ENCODE results near the gene TELO2. TPM values are rescaled to one million over a fixed set of nuclear protein-coding genes. Genes with fewer than 3 reads are reported as not detected.
A peak's percentile ranks its signal among the peaks of the same experiment; 100 is the strongest.

TELO2 gene
- total RNA-seq, 3 donors from 2014 or later = 15.2 to 27.5 (median 23.9) TPM

GRCh38 chr16:1541293-1542165 is 48.4 kb downstream of the TELO2 start:
- TF ChIP-seq POLR2AphosphoS5 (IDR thresholded peaks at IDR 0.05) = no peak
- no peak for TF ChIP-seq POLR2A (IDR thresholded peaks at IDR 0.05)
- TF ChIP-seq CTCF (IDR thresholded peaks at IDR 0.05) = no peak
- DNase-seq (ENCODE audit: low spot score in 2 of 2) = no peak
- H3K27ac ChIP-seq = peak overlapping the region in 1 of 2 donors; percentile 63
- H3K4me3 ChIP-seq = no peak overlapping the region
- no peaks in the 10 kb centered on the region for H3K36me3 ChIP-seq
- H3K4me1 ChIP-seq = peaks cover 0 to 7% of the 10 kb centered on the region in 2 donors
- intact Hi-C loops (cut with DNase I; ENCODE audit: low total_unique reads) = no loop called here
- H3K9me3 ChIP-seq = no peaks in the 10 kb centered on the region
- H3K27me3 ChIP-seq = no peaks in the 10 kb centered on the region

- H3K36me3 ChIP-seq = no peaks in the 10 kb centered on the region
- H3K4me3 ChIP-seq = no peak overlapping the region
- TF ChIP-seq POLR2A (IDR thresholded peaks at IDR 0.05) = no peak
- no peak for TF ChIP-seq CTCF (IDR thresholded peaks at IDR 0.05)
- no peak for TF ChIP-seq POLR2AphosphoS5 (IDR thresholded peaks at IDR 0.05)
- peaks cover 0 to 7% of the 10 kb centered on the region in 2 donors for H3K4me1 ChIP-seq
- intact Hi-C loops (cut with DNase I; ENCODE audit: low total_unique reads) = no loop called here
- H3K27ac ChIP-seq = peak overlapping the region in 1 of 2 donors; percentile 63
- no peaks in the 10 kb centered on the region for H3K9me3 ChIP-seq
- DNase-seq (ENCODE audit: low spot score in 2 of 2) = no peak
- no peaks in the 10 kb centered on the region for H3K27me3 ChIP-seq
Measured at GRCh38 chr16:1542166-1542500, 49.0 kb downstream of the TELO2 start.

GRCh38 chr16:1542533-1542932 is 49.4 kb downstream of the TELO2 start:
- peak overlapping the region in 1 of 2 donors; percentile 63 for H3K27ac ChIP-seq
- TF ChIP-seq POLR2AphosphoS5 (IDR thresholded peaks at IDR 0.05) (no peak), POLR2A (IDR thresholded peaks at IDR 0.05) (no peak), CTCF (IDR thresholded peaks at IDR 0.05) (no peak)
- H3K9me3 ChIP-seq = no peaks in the 10 kb centered on the region
- intact Hi-C loops (cut with DNase I; ENCODE audit: low total_unique reads) = no loop called here
- no peaks in the 10 kb centered on the region for H3K36me3 ChIP-seq
- DNase-seq (ENCODE audit: low spot score in 2 of 2) = no peak
- no peaks in the 10 kb centered on the region for H3K27me3 ChIP-seq
- H3K4me1 ChIP-seq = peaks cover 0 to 7% of the 10 kb centered on the region in 2 donors
- no peak overlapping the region for H3K4me3 ChIP-seq

- TF ChIP-seq POLR2AphosphoS5 (IDR thresholded peaks at IDR 0.05) (peak in 1 of 3 donors; percentile 10), CTCF (IDR thresholded peaks at IDR 0.05) (no peak)
- Histone ChIP-seq H3K4me3 (no peak overlapping the region), H3K36me3 (no peaks in the 10 kb centered on the region), H3K27ac (peak overlapping the region; percentile 21 to 63), H3K9me3 (no peaks in the 10 kb centered on the region), H3K27me3 (no peaks in the 10 kb centered on the region), H3K4me1 (peaks cover 0 to 7% of the 10 kb centered on the region in 2 donors)
- no peak for DNase-seq (ENCODE audit: low spot score in 2 of 2)
- intact Hi-C loops (cut with DNase I; ENCODE audit: low total_unique reads) = no loop called here
Measured at GRCh38 chr16:1543085-1543896, 50.1 kb downstream of the TELO2 start.
